Transverse colon (tissue), 4 donors: ENCODE data around the gene BMP8A. TPM values are rescaled to one million over a fixed set of nuclear protein-coding genes. Genes with fewer than 3 reads are reported as not detected.

Experiments used
- DNase-seq: peaks from one replicate; pipeline ENCODE4 v3.0.0-alpha.2; 2019
- H3K27ac ChIP-seq, 4 donors: fragments of 200-600 bp; sonication (generic); 2 replicates each; pipeline ENCODE4 v1.5.1; 2016 to 2018; ENCODE audit warnings: inconsistent platforms in 4 of 4
- H3K27me3 ChIP-seq: fragments of 200-600 bp; sonication (generic); 2 replicates; pipeline ENCODE4 v1.5.1; 2017; ENCODE audit warnings: inconsistent platforms
- H3K36me3 ChIP-seq, 4 donors: fragments of 200-600 bp; sonication (generic); 2 replicates each; pipeline ENCODE4 v1.5.1; 2017 to 2019; ENCODE audit warnings: inconsistent platforms in 4 of 4
- H3K4me1 ChIP-seq, 4 donors: fragments of 200-600 bp; sonication (generic); 2 replicates each; pipeline ENCODE4 v1.5.1; 2017 to 2020; ENCODE audit warnings: inconsistent platforms in 4 of 4
- H3K4me3 ChIP-seq, 4 donors: fragments of 200-600 bp; sonication (generic); 1 replicate in 1 of 4; 2 replicates in 3 of 4; pipeline versions ENCODE4 v1.5.1 to v1.6.1; 2017 to 2019; ENCODE audit warnings: inconsistent platforms in 4 of 4
- H3K9me3 ChIP-seq, 2 donors: fragments of 200-600 bp; sonication (generic); 2 replicates each; pipeline ENCODE4 v1.5.1; 2017 to 2019; ENCODE audit warnings: inconsistent platforms in 2 of 2
- EP300 ChIP-seq: sonication (generic); formaldehyde crosslinking; IDR thresholded peaks from one replicate; pipeline ENCODE4 v1.6.1; 2017; ENCODE audit warnings: antibody characterized with exemption, low read depth
- POLR2A ChIP-seq: fragments of 450-650 bp; IDR thresholded peaks from one replicate; pipeline ENCODE4 v1.6.1; 2016; ENCODE audit warnings: antibody characterized with exemption, mild to moderate bottlenecking, moderate library complexity
- POLR2AphosphoS5 ChIP-seq, 3 donors: sonication (generic); formaldehyde crosslinking; IDR thresholded peaks; one replicate each; pipeline ENCODE4 v1.6.1; 2016; ENCODE audit warnings: antibody characterized with exemption in 3 of 3
- WGBS, 2 donors: methylation state at CpG; one replicate each; pipeline ENCODE4 v1.1.5; 2018; ENCODE audit warnings: low coverage in 1 of 2; 5-methylcytosine and 5-hydroxymethylcytosine counted together
- in situ Hi-C, 4 donors: fragments of 200-750 bp; cut with MboI; loops; one replicate each; pipeline versions ENCODE4 v1.15.0 to v1.15.1; 2017; ENCODE audit warnings: low sequenced_read_pairs in 3 of 4, low pct_ligation_motif_present in 1 of 4, low pct_unique_long_range_greater_than_20kb in 1 of 4
- intact Hi-C: fragments of 100-400 bp; cut with DNase I; formaldehyde crosslinking; loops from one replicate; pipeline ENCODE4 v1.15.1; 2023; ENCODE audit warnings: low total_unique reads
- total RNA-seq, 4 donors: library from RNA; depleted of rRNA; stranded (reverse); fragments of >200 nt; gene quantifications; one replicate each; pipeline ENCODE4 v1.1.0, GENCODE V29; 2016
- TF ChIP-seq, protein P1 (sequence below), 5 experiments: fragments of 200-600 bp in 3 of 5; fragments of 450-650 bp in 2 of 5; sonication (generic) in 3 of 5; IDR thresholded peaks; 1 replicate in 2 of 5; 2 replicates in 3 of 5; pipeline ENCODE4 v1.5.1; 2016 to 2017; ENCODE audit warnings: antibody characterized with exemption in 5 of 5, inconsistent platforms in 3 of 5, mild to moderate bottlenecking in 2 of 5, moderate library complexity in 1 of 5

Gene BMP8A
- total RNA-seq, 4 donors from 2014 or later = 11.0 to 12.3 TPM; not detected in 2

DNA sequence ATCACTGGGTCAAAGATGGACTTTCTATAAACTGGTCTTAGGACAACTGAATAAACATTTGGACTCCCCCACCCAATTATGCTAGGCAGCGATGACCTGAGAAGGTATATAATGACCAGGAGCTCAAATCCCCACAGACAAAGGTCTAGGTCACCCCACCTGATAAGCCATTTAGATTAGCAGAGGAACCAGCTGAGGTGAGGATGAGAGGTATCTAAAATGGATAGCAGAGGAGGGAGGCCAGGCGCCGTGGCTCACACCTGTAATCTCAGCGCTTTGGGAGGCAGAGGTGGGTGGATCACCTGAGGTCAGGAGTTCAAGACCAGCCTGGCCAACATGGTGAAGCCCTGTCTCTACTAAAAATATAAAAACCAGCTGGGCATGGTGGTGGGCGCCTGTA, 51.5 kb downstream of the BMP8A start:
- H3K4me1 ChIP-seq = peaks cover 0 to 7% (median 0%) of the 10 kb centered on the region in 4 donors
- intact Hi-C loops (no loop called here), in situ Hi-C loops (loop anchor here in 2 of 4 donors (25.0 kb wide), 1 partner anchor 456 kb away; no protein-coding TSS in a partner anchor)
- DNase-seq = no peak
- no peaks in the 10 kb centered on the region for H3K27me3 ChIP-seq
- peaks cover 0 to 6% (median 0%) of the 10 kb centered on the region in 4 donors for H3K36me3 ChIP-seq
- no peak overlapping the region for H3K27ac ChIP-seq
- TF ChIP-seq EP300 = no peak
- no peak for TF ChIP-seq POLR2A
- TF ChIP-seq, protein P1, sequence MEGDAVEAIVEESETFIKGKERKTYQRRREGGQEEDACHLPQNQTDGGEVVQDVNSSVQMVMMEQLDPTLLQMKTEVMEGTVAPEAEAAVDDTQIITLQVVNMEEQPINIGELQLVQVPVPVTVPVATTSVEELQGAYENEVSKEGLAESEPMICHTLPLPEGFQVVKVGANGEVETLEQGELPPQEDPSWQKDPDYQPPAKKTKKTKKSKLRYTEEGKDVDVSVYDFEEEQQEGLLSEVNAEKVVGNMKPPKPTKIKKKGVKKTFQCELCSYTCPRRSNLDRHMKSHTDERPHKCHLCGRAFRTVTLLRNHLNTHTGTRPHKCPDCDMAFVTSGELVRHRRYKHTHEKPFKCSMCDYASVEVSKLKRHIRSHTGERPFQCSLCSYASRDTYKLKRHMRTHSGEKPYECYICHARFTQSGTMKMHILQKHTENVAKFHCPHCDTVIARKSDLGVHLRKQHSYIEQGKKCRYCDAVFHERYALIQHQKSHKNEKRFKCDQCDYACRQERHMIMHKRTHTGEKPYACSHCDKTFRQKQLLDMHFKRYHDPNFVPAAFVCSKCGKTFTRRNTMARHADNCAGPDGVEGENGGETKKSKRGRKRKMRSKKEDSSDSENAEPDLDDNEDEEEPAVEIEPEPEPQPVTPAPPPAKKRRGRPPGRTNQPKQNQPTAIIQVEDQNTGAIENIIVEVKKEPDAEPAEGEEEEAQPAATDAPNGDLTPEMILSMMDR (IDR thresholded peaks at IDR 0.05) = no peak
- TF ChIP-seq POLR2AphosphoS5 (IDR thresholded peaks at IDR 0.05) = no peak
- no peak overlapping the region for H3K4me3 ChIP-seq
- WGBS, 2 donors = 93 to 100% methylated on average over 4 to 5 of the region's 5 CpGs
- no peaks in the 10 kb centered on the region for H3K9me3 ChIP-seq

DNA sequence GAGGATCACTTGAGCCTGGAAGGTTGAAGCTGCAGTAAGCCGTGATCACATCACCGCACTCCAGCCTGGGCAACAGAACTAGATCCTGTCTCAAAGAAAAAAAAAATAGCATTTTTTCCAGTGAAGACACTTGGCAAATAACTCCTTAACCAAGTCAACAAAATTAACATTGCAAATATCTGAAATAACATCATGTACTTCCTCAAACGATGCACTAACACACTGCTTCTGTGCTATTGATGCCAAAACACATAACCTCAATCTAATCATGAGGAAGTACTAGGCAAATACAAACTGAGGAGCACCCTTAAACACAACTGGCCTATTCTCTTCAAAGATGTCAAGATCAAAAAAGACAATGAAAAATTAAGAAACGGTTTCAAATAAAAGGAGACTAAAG, 52.9 kb downstream of the BMP8A start:
- DNase-seq = no peak
- WGBS, 2 donors = 58 to 74% methylated on average over 3 to 4 of the region's 4 CpGs
- no peak overlapping the region for H3K4me3 ChIP-seq
- H3K36me3 ChIP-seq = peaks cover 0 to 10% (median 0%) of the 10 kb centered on the region in 4 donors
- no peaks in the 10 kb centered on the region for H3K27me3 ChIP-seq
- in situ Hi-C loops = loop anchor here in 2 of 4 donors (25.0 kb wide), 1 partner anchor 457 kb away; no protein-coding TSS in a partner anchor
- TF ChIP-seq, protein P1 (IDR thresholded peaks at IDR 0.05) = no peak
- no peak for TF ChIP-seq EP300
- TF ChIP-seq POLR2A = no peak
- TF ChIP-seq POLR2AphosphoS5 (IDR thresholded peaks at IDR 0.05) = no peak
- peaks cover 0 to 3% (median 0%) of the 10 kb centered on the region in 4 donors for H3K4me1 ChIP-seq
- intact Hi-C loops = no loop called here
- no peak overlapping the region for H3K27ac ChIP-seq
- no peaks in the 10 kb centered on the region for H3K9me3 ChIP-seq

DNA sequence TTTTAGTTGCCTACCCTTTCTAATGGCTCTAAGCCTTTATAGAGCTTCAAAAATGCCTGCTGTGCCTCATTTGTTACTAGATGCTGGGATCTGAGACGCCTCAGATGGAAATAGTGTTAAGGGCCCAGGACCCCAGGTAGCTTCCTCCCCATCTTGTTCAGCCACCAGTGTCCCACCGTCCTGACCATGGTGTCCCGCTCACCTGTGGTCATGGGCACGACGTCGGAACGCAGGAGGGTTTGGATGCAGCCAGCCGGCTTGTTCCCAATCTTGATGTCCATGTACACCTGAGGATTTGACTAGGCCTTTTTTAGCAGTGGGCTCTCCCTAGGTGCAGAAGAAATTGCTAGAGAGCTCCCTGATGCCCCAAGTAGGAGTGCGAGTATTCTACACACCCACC, 54.1 kb downstream of the BMP8A start:
- Histone ChIP-seq H3K9me3 (no peaks in the 10 kb centered on the region), H3K27ac (no peak overlapping the region), H3K27me3 (no peaks in the 10 kb centered on the region), H3K36me3 (peaks cover 0 to 7% (median 0%) of the 10 kb centered on the region in 4 donors), H3K4me1 (peaks cover 0 to 3% (median 0%) of the 10 kb centered on the region in 4 donors), H3K4me3 (no peak overlapping the region)
- DNase-seq = no peak
- no peak for TF ChIP-seq POLR2AphosphoS5 (IDR thresholded peaks at IDR 0.05)
- no peak for TF ChIP-seq EP300
- no peak for TF ChIP-seq POLR2A
- in situ Hi-C loops (loop anchor here in 2 of 4 donors (25.0 kb wide), 1 partner anchor 458 kb away; no protein-coding TSS in a partner anchor), intact Hi-C loops (no loop called here)
- 94 to 100% methylated on average over 3 to 9 of the region's 9 CpGs for WGBS, 2 donors

DNA sequence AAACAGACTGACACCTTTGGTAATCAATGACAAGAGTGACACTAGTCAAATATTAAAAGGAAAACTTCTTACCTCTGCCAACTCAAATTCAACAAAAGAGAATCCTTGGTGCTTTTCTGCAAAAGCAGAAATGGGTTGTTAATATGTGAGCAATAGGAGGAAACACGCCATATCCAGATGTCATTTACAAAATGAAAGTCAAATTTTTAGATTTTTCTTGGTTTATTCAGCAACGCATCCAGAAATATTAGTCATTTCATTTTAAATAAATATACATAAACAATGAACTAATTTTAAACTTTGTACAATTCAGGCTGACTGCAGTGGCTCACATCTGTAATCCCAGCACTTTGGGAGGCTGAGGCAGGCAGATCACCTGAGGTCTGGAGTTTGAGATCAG, 62.8 kb downstream of the BMP8A start:
- Histone ChIP-seq H3K4me3 (no peak overlapping the region), H3K27me3 (no peaks in the 10 kb centered on the region), H3K9me3 (no peaks in the 10 kb centered on the region), H3K27ac (no peak overlapping the region), H3K36me3 (peaks cover 0 to 4% (median 0%) of the 10 kb centered on the region in 4 donors), H3K4me1 (peaks cover 0 to 3% (median 0%) of the 10 kb centered on the region in 4 donors)
- TF ChIP-seq POLR2AphosphoS5 (IDR thresholded peaks at IDR 0.05) (no peak), POLR2A (no peak), EP300 (no peak)
- TF ChIP-seq, protein P1 (IDR thresholded peaks at IDR 0.05) = no peak
- no peak for DNase-seq
- WGBS, 2 donors = 81 to 90% methylated on average over 2 of the region's 2 CpGs
- intact Hi-C loops (no loop called here), in situ Hi-C loops (no loop called here)
